Ovary (tissue), 3 donors: ENCODE measurements around the gene MAP4K4.

ENCODE experiments used
- CTCF ChIP-seq, 3 donors: fragments of 450-650 bp in 2 of 3; fragments of 200-600 bp in 1 of 3; IDR thresholded peaks; one replicate each; pipeline versions ENCODE4 v1.5.1 to v1.8.0; 2016 to 2022; ENCODE audit warnings: antibody characterized with exemption in 3 of 3, mild to moderate bottlenecking in 1 of 3
- EP300 ChIP-seq: sonication (generic); formaldehyde crosslinking; IDR thresholded peaks from one replicate; pipeline ENCODE4 v1.6.1; 2017; ENCODE audit warnings: antibody characterized with exemption
- POLR2A ChIP-seq: fragments of 450-650 bp; IDR thresholded peaks from one replicate; pipeline ENCODE4 v1.6.1; 2017; ENCODE audit warnings: antibody characterized with exemption, mild to moderate bottlenecking, moderate library complexity
- donor health status: DM: no; HTN: no; CAD: no.

- TF ChIP-seq EP300: no peak
- no peak for TF ChIP-seq CTCF (IDR thresholded peaks at IDR 0.05)
- TF ChIP-seq POLR2A: no peak
These were observed 152.9 kb downstream of the MAP4K4 start for GRCh38 chr2:101850450-101850849.
